Measurements from ENCODE around the gene SYT8. TPM values are rescaled to one million over a fixed set of nuclear protein-coding genes. Genes with fewer than 3 reads are reported as not detected.

Gene SYT8
- polyA plus RNA-seq, 1 experiment, result not detected

DNA sequence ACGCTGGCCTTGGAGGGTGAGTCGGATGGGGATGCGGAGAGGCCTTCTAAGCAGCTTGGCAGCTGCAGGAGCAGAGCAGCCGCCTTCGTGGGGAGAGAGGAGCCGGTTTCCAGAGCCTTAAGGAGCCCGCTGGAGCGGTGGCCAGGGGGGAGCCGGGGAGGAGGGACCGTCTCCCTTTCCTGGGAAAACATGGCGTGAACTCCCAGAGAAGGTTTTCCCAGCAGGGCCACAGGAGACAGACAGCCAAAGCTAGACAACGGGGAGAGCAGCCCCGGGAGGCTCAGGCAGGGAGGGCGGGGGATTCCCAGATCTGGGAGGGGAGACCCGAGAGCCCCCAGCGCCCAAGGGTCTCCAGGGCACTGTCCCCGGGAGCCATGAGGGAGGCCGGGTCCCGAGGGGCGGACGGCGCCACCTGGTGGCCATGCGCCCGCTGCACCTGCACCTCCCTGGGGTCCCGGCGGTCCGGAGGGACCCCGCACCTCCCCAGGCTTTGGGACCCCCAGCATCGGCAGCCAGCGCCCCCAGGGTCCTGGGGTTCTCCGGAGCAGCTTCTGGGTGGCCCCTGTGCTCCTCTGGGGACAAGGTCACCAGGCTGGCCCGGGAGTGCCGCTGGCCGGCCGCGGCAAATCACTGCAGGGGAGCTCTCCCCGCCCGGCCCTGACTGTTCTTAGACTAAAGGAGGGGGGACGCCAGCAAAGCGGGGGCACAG lies 2.4 kb upstream of the SYT8 start:
- TF ChIP-seq, protein P1, sequence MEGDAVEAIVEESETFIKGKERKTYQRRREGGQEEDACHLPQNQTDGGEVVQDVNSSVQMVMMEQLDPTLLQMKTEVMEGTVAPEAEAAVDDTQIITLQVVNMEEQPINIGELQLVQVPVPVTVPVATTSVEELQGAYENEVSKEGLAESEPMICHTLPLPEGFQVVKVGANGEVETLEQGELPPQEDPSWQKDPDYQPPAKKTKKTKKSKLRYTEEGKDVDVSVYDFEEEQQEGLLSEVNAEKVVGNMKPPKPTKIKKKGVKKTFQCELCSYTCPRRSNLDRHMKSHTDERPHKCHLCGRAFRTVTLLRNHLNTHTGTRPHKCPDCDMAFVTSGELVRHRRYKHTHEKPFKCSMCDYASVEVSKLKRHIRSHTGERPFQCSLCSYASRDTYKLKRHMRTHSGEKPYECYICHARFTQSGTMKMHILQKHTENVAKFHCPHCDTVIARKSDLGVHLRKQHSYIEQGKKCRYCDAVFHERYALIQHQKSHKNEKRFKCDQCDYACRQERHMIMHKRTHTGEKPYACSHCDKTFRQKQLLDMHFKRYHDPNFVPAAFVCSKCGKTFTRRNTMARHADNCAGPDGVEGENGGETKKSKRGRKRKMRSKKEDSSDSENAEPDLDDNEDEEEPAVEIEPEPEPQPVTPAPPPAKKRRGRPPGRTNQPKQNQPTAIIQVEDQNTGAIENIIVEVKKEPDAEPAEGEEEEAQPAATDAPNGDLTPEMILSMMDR (IDR thresholded peaks at IDR 0.05; ENCODE audit: insufficient read depth, low read depth, low read length), result peak; percentile 95
- no peaks in the 10 kb centered on the region for H3K36me3 ChIP-seq (ENCODE audit: control insufficient read depth, insufficient read depth, low read length)
- DNase-seq (ENCODE audit: low read depth), result no peak
- peaks cover 2% of the 10 kb centered on the region; the same call in 1 of the 2 replicates for H3K27me3 ChIP-seq (ENCODE audit: control insufficient read depth, insufficient read depth, low read length)
- ChIA-PET POLR2A (interaction anchor here (0.6 kb wide), 3 partner anchors 68 to 131 kb away, joined by 4 to 13 read pairs (median 4); partner anchors contain the start of gene CTSD), CTCF (interaction anchor here (0.6 to 13.1 kb wide), 60 partner anchors 11 to 330 kb away, joined by 3 to 510 read pairs (median 4); partner anchors contain the start of genes CTSD, IFITM10, INS and KRTAP5-6)
- H3K4me3 ChIP-seq (ENCODE audit: low read depth, low read length), result no peak overlapping the region

DNA sequence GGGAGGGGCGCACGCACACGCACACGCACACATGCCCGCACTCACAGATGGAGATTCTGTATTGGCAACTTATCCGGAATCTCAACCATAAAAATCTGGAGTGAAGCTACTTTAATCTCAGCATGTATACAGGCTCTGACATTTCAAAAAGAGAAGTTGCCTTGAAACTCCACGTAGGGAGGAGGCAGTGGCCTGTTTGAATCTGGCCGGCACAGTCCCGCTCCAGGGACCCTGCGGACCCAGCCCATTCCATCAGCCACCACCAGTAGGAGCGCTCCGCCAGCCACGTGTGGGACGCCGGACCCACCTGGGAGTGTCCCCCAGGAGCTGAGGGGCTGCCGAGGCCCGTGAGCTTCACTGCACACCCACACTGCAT lies 1.9 kb upstream of the SYT8 start:
- TF ChIP-seq, protein P1 (IDR thresholded peaks at IDR 0.05; ENCODE audit: insufficient read depth, low read depth, low read length), result no peak
- CTCF ChIA-PET, result interaction anchor here (0.6 to 13.1 kb wide), 54 partner anchors 11 to 329 kb away, joined by 3 to 510 read pairs (median 5); partner anchors contain the start of genes CTSD, IFITM10, INS and KRTAP5-6
- Histone ChIP-seq H3K27me3 (ENCODE audit: control insufficient read depth, insufficient read depth, low read length) (peaks cover 2% of the 10 kb centered on the region; the same call in 1 of the 2 replicates), H3K4me3 (ENCODE audit: low read depth, low read length) (no peak overlapping the region), H3K36me3 (ENCODE audit: control insufficient read depth, insufficient read depth, low read length) (no peaks in the 10 kb centered on the region)
- POLR2A ChIA-PET, result interaction anchor here (0.6 kb wide), 3 partner anchors 69 to 132 kb away, joined by 4 to 13 read pairs (median 4); partner anchors contain the start of gene CTSD
- DNase-seq (ENCODE audit: low read depth), result no peak

DNA sequence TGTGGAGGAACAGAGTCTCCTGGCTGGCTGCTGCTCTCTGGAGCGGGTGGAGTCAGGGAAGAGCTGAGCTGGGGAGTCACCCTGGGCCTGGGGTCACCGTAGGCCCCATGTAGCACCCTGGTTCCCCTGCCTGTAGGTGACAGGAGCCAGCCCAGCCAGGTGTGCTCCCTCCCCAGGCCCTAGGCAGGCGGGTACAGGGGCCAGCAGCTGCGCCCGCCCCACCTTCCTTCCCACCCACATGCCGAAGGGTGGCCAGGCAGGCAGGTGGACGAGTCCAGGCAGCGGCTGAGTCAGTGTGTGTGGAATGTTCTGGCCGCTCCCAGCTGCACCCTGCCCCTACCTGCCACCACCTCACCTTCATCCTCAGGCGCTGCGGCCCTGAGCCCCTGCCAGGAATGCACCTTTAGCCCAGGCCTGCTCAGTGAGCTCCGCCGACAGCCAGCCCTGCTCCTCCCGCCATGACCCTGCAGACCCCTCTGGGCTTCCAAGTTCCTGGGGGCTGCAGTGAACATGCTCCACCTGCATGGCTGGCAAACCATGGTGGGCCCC lies 654 bp upstream of the SYT8 start:
- no peaks in the 10 kb centered on the region for H3K36me3 ChIP-seq (ENCODE audit: control insufficient read depth, insufficient read depth, low read length)
- no peak overlapping the region for H3K4me3 ChIP-seq (ENCODE audit: low read depth, low read length)
- DNase-seq (ENCODE audit: low read depth), result no peak
- POLR2A ChIA-PET, result no interaction called here
- peaks cover 2% of the 10 kb centered on the region; the same call in 1 of the 2 replicates for H3K27me3 ChIP-seq (ENCODE audit: control insufficient read depth, insufficient read depth, low read length)
- TF ChIP-seq, protein P1 (IDR thresholded peaks at IDR 0.05; ENCODE audit: insufficient read depth, low read depth, low read length), result no peak
- CTCF ChIA-PET, result interaction anchor here (0.6 to 13.1 kb wide), 22 partner anchors 15 to 330 kb away, joined by 3 to 510 read pairs (median 12); partner anchors contain the start of genes KRTAP5-6, LSP1 and MRPL23

DNA sequence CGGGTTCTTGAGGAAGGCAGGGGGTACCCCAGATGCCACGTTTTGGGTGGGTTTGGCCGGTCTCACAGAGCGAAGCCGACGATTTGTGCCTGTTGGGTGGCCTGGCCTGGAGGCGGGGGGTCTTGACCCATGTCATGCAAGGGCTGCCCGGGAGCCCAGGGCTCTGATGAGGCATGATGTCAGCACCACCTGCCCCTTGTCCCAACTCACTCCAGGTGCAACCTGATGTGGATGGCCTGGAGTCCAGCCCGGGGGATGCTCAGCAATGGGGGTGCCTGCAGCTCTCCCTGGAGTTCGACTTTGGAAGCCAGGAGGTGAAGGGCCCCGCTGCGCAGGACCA lies 851 bp downstream of the SYT8 start:
- Histone ChIP-seq H3K4me3 (ENCODE audit: low read depth, low read length) (no peak overlapping the region), H3K27me3 (ENCODE audit: control insufficient read depth, insufficient read depth, low read length) (peaks cover 2% of the 10 kb centered on the region; the same call in 1 of the 2 replicates), H3K36me3 (ENCODE audit: control insufficient read depth, insufficient read depth, low read length) (no peaks in the 10 kb centered on the region)
- TF ChIP-seq, protein P1 (IDR thresholded peaks at IDR 0.05; ENCODE audit: insufficient read depth, low read depth, low read length), result no peak
- ChIA-PET POLR2A (no interaction called here), CTCF (interaction anchor here (0.8 to 13.1 kb wide), 8 partner anchors 13 to 329 kb away, joined by 3 to 510 read pairs (median 36); partner anchors contain the start of gene LSP1)
- DNase-seq (ENCODE audit: low read depth), result no peak

Data from BJ (cell line).